Measurements from ENCODE around the gene SORCS2. TPM values are rescaled to one million over a fixed set of nuclear protein-coding genes. Genes with fewer than 3 reads are reported as not detected.

The SORCS2 gene
- polyA plus RNA-seq, 1 donor from 2014 or later: 1.0 TPM

DNA sequence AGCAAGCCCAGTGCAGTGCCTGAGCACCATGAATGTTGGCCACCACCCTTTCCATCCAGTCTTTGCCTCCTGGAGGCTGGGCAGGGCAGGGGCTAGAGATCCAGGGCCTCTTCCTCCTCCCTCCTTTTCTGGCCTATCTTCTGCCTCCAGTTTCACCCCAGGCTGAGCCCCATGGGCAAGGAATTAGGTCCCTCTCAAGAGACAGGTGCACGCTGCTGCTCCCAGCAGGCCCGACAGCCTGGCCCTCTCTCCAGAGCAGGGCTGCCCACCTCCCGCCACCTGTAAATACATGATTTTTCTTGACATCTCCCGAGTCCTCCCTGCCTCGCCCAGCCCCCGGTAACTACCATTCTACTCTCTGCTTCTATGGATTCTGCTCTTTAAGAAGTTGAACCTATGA lies 299.6 kb downstream of the SORCS2 start:
- Histone ChIP-seq H3K36me3 (ENCODE audit: insufficient read depth, low read length) (no peaks in the 10 kb centered on the region), H3K79me2 (replicated peaks; ENCODE audit: insufficient read depth, low read length) (no peaks in the 10 kb centered on the region), H3F3A (ENCODE audit: insufficient read depth, low read length, poor library complexity, severe bottlenecking) (no peaks in the 10 kb centered on the region), H3K27me3 (ENCODE audit: insufficient read depth, low read depth, low read length) (no peaks in the 10 kb centered on the region), H3K9ac (ENCODE audit: low read length) (no peak overlapping the region), H2AFZ (ENCODE audit: low read depth, low read length) (no peak overlapping the region), H3K4me3 (ENCODE audit: low read length) (no peak overlapping the region), H3K4me2 (ENCODE audit: low read length) (no peak overlapping the region), H4K20me1 (ENCODE audit: insufficient read depth) (no peaks in the 10 kb centered on the region), H3K9me2 (ENCODE audit: insufficient read depth, low read length) (no peaks in the 10 kb centered on the region), H3K9me3 (ENCODE audit: low read length) (no peaks in the 10 kb centered on the region), H3K27ac (ENCODE audit: low read length) (no peak overlapping the region)
- TF ChIP-seq MXI1 (conservative IDR thresholded peaks at IDR 0.05; ENCODE audit: poor library complexity, severe bottlenecking) (no peak), EZH2 (IDR thresholded peaks at IDR 0.05; ENCODE audit: borderline replicate concordance, insufficient read depth, low read length, poor library complexity, severe bottlenecking) (no peak), RAD21 (conservative IDR thresholded peaks at IDR 0.05) (no peak), EP300 (conservative IDR thresholded peaks at IDR 0.05; ENCODE audit: poor library complexity, severe bottlenecking) (no peak), SMC3 (conservative IDR thresholded peaks at IDR 0.05; ENCODE audit: poor library complexity) (no peak), TAF1 (IDR thresholded peaks at IDR 0.05; ENCODE audit: low read depth) (no peak), POLR2AphosphoS5 (IDR thresholded peaks at IDR 0.05) (no peak)
- TF ChIP-seq, protein P1, sequence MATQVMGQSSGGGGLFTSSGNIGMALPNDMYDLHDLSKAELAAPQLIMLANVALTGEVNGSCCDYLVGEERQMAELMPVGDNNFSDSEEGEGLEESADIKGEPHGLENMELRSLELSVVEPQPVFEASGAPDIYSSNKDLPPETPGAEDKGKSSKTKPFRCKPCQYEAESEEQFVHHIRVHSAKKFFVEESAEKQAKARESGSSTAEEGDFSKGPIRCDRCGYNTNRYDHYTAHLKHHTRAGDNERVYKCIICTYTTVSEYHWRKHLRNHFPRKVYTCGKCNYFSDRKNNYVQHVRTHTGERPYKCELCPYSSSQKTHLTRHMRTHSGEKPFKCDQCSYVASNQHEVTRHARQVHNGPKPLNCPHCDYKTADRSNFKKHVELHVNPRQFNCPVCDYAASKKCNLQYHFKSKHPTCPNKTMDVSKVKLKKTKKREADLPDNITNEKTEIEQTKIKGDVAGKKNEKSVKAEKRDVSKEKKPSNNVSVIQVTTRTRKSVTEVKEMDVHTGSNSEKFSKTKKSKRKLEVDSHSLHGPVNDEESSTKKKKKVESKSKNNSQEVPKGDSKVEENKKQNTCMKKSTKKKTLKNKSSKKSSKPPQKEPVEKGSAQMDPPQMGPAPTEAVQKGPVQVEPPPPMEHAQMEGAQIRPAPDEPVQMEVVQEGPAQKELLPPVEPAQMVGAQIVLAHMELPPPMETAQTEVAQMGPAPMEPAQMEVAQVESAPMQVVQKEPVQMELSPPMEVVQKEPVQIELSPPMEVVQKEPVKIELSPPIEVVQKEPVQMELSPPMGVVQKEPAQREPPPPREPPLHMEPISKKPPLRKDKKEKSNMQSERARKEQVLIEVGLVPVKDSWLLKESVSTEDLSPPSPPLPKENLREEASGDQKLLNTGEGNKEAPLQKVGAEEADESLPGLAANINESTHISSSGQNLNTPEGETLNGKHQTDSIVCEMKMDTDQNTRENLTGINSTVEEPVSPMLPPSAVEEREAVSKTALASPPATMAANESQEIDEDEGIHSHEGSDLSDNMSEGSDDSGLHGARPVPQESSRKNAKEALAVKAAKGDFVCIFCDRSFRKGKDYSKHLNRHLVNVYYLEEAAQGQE (IDR thresholded peaks at IDR 0.05; ENCODE audit: borderline replicate concordance): no peak
- TF ChIP-seq, protein P2, sequence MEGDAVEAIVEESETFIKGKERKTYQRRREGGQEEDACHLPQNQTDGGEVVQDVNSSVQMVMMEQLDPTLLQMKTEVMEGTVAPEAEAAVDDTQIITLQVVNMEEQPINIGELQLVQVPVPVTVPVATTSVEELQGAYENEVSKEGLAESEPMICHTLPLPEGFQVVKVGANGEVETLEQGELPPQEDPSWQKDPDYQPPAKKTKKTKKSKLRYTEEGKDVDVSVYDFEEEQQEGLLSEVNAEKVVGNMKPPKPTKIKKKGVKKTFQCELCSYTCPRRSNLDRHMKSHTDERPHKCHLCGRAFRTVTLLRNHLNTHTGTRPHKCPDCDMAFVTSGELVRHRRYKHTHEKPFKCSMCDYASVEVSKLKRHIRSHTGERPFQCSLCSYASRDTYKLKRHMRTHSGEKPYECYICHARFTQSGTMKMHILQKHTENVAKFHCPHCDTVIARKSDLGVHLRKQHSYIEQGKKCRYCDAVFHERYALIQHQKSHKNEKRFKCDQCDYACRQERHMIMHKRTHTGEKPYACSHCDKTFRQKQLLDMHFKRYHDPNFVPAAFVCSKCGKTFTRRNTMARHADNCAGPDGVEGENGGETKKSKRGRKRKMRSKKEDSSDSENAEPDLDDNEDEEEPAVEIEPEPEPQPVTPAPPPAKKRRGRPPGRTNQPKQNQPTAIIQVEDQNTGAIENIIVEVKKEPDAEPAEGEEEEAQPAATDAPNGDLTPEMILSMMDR (IDR thresholded peaks at IDR 0.05; ENCODE audit: poor library complexity, severe bottlenecking): no peak

GRCh38 chr4:7498446-7499200 lies 306.3 kb downstream of the SORCS2 start:
- TF ChIP-seq EZH2 (IDR thresholded peaks at IDR 0.05; ENCODE audit: borderline replicate concordance, insufficient read depth, low read length, poor library complexity, severe bottlenecking) (no peak), SMC3 (conservative IDR thresholded peaks at IDR 0.05; ENCODE audit: poor library complexity) (no peak), TAF1 (IDR thresholded peaks at IDR 0.05; ENCODE audit: low read depth) (no peak), EP300 (conservative IDR thresholded peaks at IDR 0.05; ENCODE audit: poor library complexity, severe bottlenecking) (no peak), RAD21 (conservative IDR thresholded peaks at IDR 0.05) (no peak), POLR2AphosphoS5 (IDR thresholded peaks at IDR 0.05) (no peak), MXI1 (conservative IDR thresholded peaks at IDR 0.05; ENCODE audit: poor library complexity, severe bottlenecking) (no peak)
- TF ChIP-seq, protein P2 (IDR thresholded peaks at IDR 0.05; ENCODE audit: poor library complexity, severe bottlenecking): no peak
- TF ChIP-seq, protein P1 (IDR thresholded peaks at IDR 0.05; ENCODE audit: borderline replicate concordance): no peak
- Histone ChIP-seq H3K36me3 (ENCODE audit: insufficient read depth, low read length) (no peaks in the 10 kb centered on the region), H3K27ac (ENCODE audit: low read length) (no peak overlapping the region), H3F3A (ENCODE audit: insufficient read depth, low read length, poor library complexity, severe bottlenecking) (no peaks in the 10 kb centered on the region), H3K9me2 (ENCODE audit: insufficient read depth, low read length) (no peaks in the 10 kb centered on the region), H3K79me2 (replicated peaks; ENCODE audit: insufficient read depth, low read length) (no peaks in the 10 kb centered on the region), H3K4me3 (ENCODE audit: low read length) (no peak overlapping the region), H4K20me1 (ENCODE audit: insufficient read depth) (no peaks in the 10 kb centered on the region), H3K9me3 (ENCODE audit: low read length) (no peaks in the 10 kb centered on the region), H2AFZ (ENCODE audit: low read depth, low read length) (no peak overlapping the region), H3K9ac (ENCODE audit: low read length) (no peak overlapping the region), H3K27me3 (ENCODE audit: insufficient read depth, low read depth, low read length) (no peaks in the 10 kb centered on the region), H3K4me2 (ENCODE audit: low read length) (no peak overlapping the region)

Measured in neural cell (in vitro differentiated cells).